ENCODE results near the gene RAB33B. TPM values are rescaled to one million over a fixed set of nuclear protein-coding genes. Genes with fewer than 3 reads are reported as not detected.
"Not testable (repeated sequence)": the region's sequence is repeated elsewhere in the genome, so short reads cannot be mapped to it uniquely, and the experiment has no call there.

The RAB33B gene
- 10.3 and 14.4 TPM in 2 replicates for total RNA-seq (ENCODE audit: low replicate concordance)

DNA sequence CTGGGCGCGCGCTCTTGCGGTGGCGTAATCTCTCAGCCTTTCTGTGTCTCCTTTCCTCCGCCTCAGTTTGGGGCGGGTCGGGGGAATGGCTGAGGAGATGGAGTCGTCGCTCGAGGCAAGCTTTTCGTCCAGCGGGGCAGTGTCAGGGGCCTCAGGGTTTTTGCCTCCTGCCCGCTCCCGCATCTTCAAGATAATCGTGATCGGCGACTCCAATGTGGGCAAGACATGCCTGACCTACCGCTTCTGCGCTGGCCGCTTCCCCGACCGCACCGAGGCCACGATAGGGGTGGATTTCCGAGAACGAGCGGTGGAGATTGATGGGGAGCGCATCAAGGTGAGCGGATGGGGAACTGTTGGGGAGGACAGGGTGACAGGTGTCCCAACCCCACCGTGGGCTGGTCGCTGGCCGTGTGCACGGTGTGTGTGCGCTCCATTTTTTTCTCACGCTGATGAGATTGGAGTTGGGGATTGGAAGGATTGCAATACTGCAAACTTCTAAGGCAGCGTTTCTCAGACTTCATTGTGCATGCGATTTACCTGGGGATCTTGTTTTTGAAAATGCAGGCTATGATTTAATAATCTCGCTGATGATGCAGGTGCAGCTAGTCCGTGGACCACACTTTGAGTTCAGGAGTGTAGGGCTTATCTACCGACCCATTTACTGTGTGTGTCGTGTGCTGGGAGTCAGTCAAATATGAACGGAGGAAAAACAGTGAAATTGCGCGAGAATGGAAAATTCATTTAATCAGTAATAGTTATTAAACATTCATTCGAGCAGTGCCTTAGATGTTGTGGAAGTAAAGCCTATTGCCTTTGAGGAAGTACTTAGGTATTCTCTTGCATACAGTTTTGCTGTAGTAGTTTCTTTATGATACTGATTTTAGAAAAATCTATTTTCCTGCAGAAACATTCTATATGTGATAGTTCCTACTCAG, at the start of gene RAB33B:
Gene RAB33B (plus strand): TSS at position 11 of the 935 bp plus-strand sequence. CDS start 75 bp downstream, at position 86.
- Histone ChIP-seq H3K79me2 (ENCODE audit: low read depth) (peaks cover 67% of the 10 kb centered on the region), H3K9ac (peak within 1 kb of the TSS; percentile 75)
- H3K36me3 Mint-ChIP-seq: peaks cover 6% of the 10 kb centered on the region

DNA sequence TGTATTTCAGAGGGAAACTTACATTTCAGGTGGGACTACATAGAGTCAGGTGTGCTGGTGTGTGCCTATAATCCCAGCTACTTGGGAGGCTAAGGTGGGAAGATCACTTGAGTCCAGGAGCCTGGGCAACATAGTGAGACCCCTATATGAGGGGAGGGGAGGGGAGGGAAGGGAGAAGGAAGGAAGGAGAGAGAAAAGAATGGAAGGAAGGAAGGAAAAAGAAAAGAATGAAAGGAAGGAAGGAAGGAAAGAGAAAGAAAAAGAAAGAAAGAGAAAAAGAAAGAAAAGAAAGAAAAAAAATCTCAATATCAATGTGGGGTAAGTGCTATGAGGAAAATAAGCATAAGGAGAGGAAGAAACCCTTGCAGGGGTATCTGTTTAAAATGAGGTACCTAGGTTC, 43.6 kb upstream of the RAB33B start:
- H3K36me3 Mint-ChIP-seq: peaks cover 15% of the 10 kb centered on the region
- Histone ChIP-seq H3K79me2 (ENCODE audit: low read depth) (no peaks in the 10 kb centered on the region), H3K4me3 (no peak overlapping the region), H3F3A (ENCODE audit: low read depth) (no peaks in the 10 kb centered on the region), H3K9me3 (ENCODE audit: low read depth) (no peaks in the 10 kb centered on the region), H4K20me1 (ENCODE audit: low read depth) (no peaks in the 10 kb centered on the region), H2AFZ (replicated peaks) (no peak overlapping the region), H3K9ac (no peak overlapping the region), H3K36me3 (no peaks in the 10 kb centered on the region), H3K4me1 (peaks cover 9% of the 10 kb centered on the region), H3K27ac (no peak overlapping the region), H3K27me3 (no peaks in the 10 kb centered on the region), H3K4me2 (no peak overlapping the region)
- no peaks in the 10 kb centered on the region for H3K27me3 Mint-ChIP-seq (ENCODE audit: insufficient read depth, low read depth)
- no peak overlapping the region for H3K27ac Mint-ChIP-seq
- H3K9me3 Mint-ChIP-seq: peaks cover 15% of the 10 kb centered on the region
- peaks cover 4% of the 10 kb centered on the region for H3K4me1 Mint-ChIP-seq
- H3K4me3 Mint-ChIP-seq: no peak overlapping the region
- TF ChIP-seq EZH2 (IDR thresholded peaks at IDR 0.05): no peak
- TF ChIP-seq, protein P1, sequence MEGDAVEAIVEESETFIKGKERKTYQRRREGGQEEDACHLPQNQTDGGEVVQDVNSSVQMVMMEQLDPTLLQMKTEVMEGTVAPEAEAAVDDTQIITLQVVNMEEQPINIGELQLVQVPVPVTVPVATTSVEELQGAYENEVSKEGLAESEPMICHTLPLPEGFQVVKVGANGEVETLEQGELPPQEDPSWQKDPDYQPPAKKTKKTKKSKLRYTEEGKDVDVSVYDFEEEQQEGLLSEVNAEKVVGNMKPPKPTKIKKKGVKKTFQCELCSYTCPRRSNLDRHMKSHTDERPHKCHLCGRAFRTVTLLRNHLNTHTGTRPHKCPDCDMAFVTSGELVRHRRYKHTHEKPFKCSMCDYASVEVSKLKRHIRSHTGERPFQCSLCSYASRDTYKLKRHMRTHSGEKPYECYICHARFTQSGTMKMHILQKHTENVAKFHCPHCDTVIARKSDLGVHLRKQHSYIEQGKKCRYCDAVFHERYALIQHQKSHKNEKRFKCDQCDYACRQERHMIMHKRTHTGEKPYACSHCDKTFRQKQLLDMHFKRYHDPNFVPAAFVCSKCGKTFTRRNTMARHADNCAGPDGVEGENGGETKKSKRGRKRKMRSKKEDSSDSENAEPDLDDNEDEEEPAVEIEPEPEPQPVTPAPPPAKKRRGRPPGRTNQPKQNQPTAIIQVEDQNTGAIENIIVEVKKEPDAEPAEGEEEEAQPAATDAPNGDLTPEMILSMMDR (IDR thresholded peaks at IDR 0.05): no peak
- TF ChIP-seq EZH2phosphoT487 (IDR thresholded peaks at IDR 0.05): no peak
- no peak for DNase-seq (ENCODE audit: low spot score)

More for the DNA sequence above, at the start of gene RAB33B:
- no peaks in the 10 kb centered on the region for H3K36me3 ChIP-seq
- TF ChIP-seq EZH2phosphoT487 (IDR thresholded peaks at IDR 0.05) (no peak), EZH2 (IDR thresholded peaks at IDR 0.05) (no peak)
- H2AFZ ChIP-seq (replicated peaks): peak within 1 kb of the TSS; percentile 97
- H3K9me3 Mint-ChIP-seq: no peaks in the 10 kb centered on the region
- peak; percentile 95 for DNase-seq (ENCODE audit: low spot score)
- H3K27ac Mint-ChIP-seq: peak within 1 kb of the TSS; percentile 88
- H3K4me2 ChIP-seq: peak within 1 kb of the TSS; percentile 94
- no peaks in the 10 kb centered on the region for H3K27me3 ChIP-seq
- peak within 1 kb of the TSS; percentile 95 for H3K4me3 Mint-ChIP-seq
- H3K27me3 Mint-ChIP-seq (ENCODE audit: insufficient read depth, low read depth): peaks cover 4% of the 10 kb centered on the region
- peak within 1 kb of the TSS; percentile 81 for H3K4me3 ChIP-seq
- H3K27ac ChIP-seq: peak within 1 kb of the TSS; percentile 88
- H3K9me3 ChIP-seq (ENCODE audit: low read depth): no peaks in the 10 kb centered on the region
- peaks cover 33% of the 10 kb centered on the region for H3K4me1 ChIP-seq
- H3F3A ChIP-seq (ENCODE audit: low read depth): peaks cover 14% of the 10 kb centered on the region
- peaks cover 31% of the 10 kb centered on the region for H3K4me1 Mint-ChIP-seq
- peaks cover 8% of the 10 kb centered on the region for H4K20me1 ChIP-seq (ENCODE audit: low read depth)

DNA sequence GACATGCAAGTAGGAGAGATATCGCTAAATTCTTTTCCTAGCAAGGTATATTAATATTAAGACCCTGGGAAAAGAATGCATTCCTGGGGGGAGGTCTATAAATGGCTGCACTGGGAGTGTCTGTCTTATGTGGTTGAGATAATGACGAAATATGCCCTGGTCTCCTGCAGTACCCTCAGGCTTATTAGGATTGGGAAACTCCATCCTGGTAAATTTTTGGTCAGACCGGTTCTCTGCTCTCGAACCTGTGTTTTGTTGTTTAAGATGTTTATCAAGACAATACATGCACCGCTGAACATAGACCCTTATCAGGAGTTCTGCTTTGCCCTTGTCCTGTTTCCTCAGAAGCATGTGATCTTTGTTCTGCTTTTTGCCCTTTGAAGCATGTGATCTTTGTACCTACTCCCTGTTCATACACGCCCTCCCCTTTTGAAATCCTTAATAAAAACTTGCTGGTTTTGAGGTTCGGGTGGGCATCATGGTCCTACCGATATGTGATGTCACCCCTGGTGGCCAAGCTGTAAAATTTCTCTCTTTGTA, 39.2 kb upstream of the RAB33B start:
- H3K36me3 ChIP-seq; H3K27ac Mint-ChIP-seq; H3K9ac ChIP-seq; H3K27me3 Mint-ChIP-seq (ENCODE audit: insufficient read depth, low read depth); H2AFZ ChIP-seq (replicated peaks); H3K4me1 ChIP-seq; H3K27ac ChIP-seq; H3F3A ChIP-seq (ENCODE audit: low read depth); H3K4me3 ChIP-seq; H3K27me3 ChIP-seq; H3K4me1 Mint-ChIP-seq; H3K4me3 Mint-ChIP-seq; H3K79me2 ChIP-seq (ENCODE audit: low read depth); DNase-seq (ENCODE audit: low spot score); H4K20me1 ChIP-seq (ENCODE audit: low read depth); H3K9me3 ChIP-seq (ENCODE audit: low read depth); H3K4me2 ChIP-seq: not testable (repeated sequence)
- Mint-ChIP-seq H3K36me3 (peaks cover 26% of the 10 kb centered on the region), H3K9me3 (peaks cover 17% of the 10 kb centered on the region)

DNA sequence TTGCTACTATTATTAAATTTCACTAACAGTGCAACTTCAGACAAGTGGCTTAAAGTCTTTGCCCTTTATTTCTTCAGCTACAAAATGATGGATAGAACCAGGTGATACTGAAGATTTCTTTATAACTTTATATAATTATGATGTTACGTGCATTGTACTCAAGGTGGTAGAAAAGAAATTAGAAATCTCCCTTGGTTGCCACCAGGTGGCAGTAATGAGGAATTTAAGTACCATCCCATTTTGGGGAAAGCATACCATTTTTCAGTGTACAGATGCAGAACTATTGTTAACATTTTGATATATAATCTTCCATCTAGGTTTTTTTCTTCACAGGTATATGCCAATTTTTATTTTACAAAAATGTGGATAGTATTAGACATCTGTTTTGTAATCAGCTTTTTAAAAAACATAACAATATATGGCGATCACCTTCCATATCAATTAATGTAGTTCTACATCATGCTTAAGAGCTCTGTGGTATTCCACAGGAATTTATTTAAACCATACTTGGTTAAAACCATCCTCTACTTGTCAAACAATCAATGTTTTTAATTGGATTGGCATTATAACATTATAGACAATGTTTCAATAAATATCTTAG, 37.7 kb upstream of the RAB33B start:
- no peaks in the 10 kb centered on the region for H3F3A ChIP-seq (ENCODE audit: low read depth)
- no peak overlapping the region for H3K9ac ChIP-seq
- H2AFZ ChIP-seq (replicated peaks): no peak overlapping the region
- no peaks in the 10 kb centered on the region for H3K79me2 ChIP-seq (ENCODE audit: low read depth)
- peak; percentile 44 for DNase-seq (ENCODE audit: low spot score)
- H3K27ac Mint-ChIP-seq: no peak overlapping the region
- no peaks in the 10 kb centered on the region for H3K4me1 ChIP-seq
- no peak overlapping the region for H3K27ac ChIP-seq
- H3K4me2 ChIP-seq: no peak overlapping the region
- no peaks in the 10 kb centered on the region for H3K27me3 ChIP-seq
- TF ChIP-seq EZH2 (IDR thresholded peaks at IDR 0.05) (no peak), EZH2phosphoT487 (IDR thresholded peaks at IDR 0.05) (no peak)
- TF ChIP-seq, protein P1 (IDR thresholded peaks at IDR 0.05): peak; percentile 83
- H3K9me3 ChIP-seq (ENCODE audit: low read depth): no peaks in the 10 kb centered on the region
- H3K4me3 ChIP-seq: no peak overlapping the region
- no peaks in the 10 kb centered on the region for H4K20me1 ChIP-seq (ENCODE audit: low read depth)
- no peak overlapping the region for H3K4me3 Mint-ChIP-seq
- H3K36me3 ChIP-seq: no peaks in the 10 kb centered on the region
- peaks cover 37% of the 10 kb centered on the region for H3K36me3 Mint-ChIP-seq
- peaks cover 25% of the 10 kb centered on the region for H3K9me3 Mint-ChIP-seq
- no peaks in the 10 kb centered on the region for H3K4me1 Mint-ChIP-seq
- H3K27me3 Mint-ChIP-seq (ENCODE audit: insufficient read depth, low read depth): no peaks in the 10 kb centered on the region
